ENCODE data around the gene PTGFR. TPM values are rescaled to one million over a fixed set of nuclear protein-coding genes. Genes with fewer than 3 reads are reported as not detected.

PTGFR gene
- total RNA-seq, 1 experiment from 2014 or later: not detected

GRCh38 chr1:78561856-78562255 lies 71.1 kb downstream of the PTGFR start:
- no TSS peak for BruUV-seq (replicated peaks)
- no peaks in the 10 kb centered on the region for H3K9me2 ChIP-seq (ENCODE audit: insufficient read depth)
- ATAC-seq: no peak
- H3K36me3 ChIP-seq (ENCODE audit: control insufficient read depth in 1 of 2, insufficient read depth in 2 of 2, low read length in 2 of 2): no peaks in the 10 kb centered on the region
- ChIA-PET CTCF (no interaction called here), RAD21 (ENCODE audit: low non-redundant PET in 1 of 2, low total read pairs in 2 of 2, uncharacterized antibody in 2 of 2, unreplicated experiment in 2 of 2) (no interaction called here), POLR2A (no interaction called here)
- H3K27ac ChIP-seq (ENCODE audit: low read depth, low read length): no peak overlapping the region
- intact Hi-C loops (cut with micrococcal nuclease): no loop called here
- no peaks in the 10 kb centered on the region for H4K20me1 ChIP-seq (ENCODE audit: insufficient read depth)
- no peak overlapping the region for H2AFZ ChIP-seq (ENCODE audit: low read depth, low read length, poor library complexity, severe bottlenecking)
- H3K27me3 ChIP-seq (ENCODE audit: insufficient read depth, low read length): no peaks in the 10 kb centered on the region
- H3K4me3 ChIP-seq (replicated peaks in 1 of 2; ENCODE audit: low read depth in 1 of 2, low read length in 2 of 2): no peak overlapping the region
- no peaks in the 10 kb centered on the region for H3K79me2 ChIP-seq (ENCODE audit: insufficient read depth, low read length)
- no peak for TF ChIP-seq CEBPB (IDR thresholded peaks at IDR 0.05; ENCODE audit: low read depth)
- no peak for TF ChIP-seq POLR2A (IDR thresholded peaks at IDR 0.05; ENCODE audit: borderline replicate concordance, extremely low read depth, insufficient read depth, insufficient read length)
- no peak for TF ChIP-seq YY1 (IDR thresholded peaks at IDR 0.05; ENCODE audit: extremely low read depth, insufficient replicate concordance, low read depth, low read length)
- TF ChIP-seq FOSL1 (IDR thresholded peaks at IDR 0.05; ENCODE audit: low read depth): no peak
- TF ChIP-seq, protein P1, sequence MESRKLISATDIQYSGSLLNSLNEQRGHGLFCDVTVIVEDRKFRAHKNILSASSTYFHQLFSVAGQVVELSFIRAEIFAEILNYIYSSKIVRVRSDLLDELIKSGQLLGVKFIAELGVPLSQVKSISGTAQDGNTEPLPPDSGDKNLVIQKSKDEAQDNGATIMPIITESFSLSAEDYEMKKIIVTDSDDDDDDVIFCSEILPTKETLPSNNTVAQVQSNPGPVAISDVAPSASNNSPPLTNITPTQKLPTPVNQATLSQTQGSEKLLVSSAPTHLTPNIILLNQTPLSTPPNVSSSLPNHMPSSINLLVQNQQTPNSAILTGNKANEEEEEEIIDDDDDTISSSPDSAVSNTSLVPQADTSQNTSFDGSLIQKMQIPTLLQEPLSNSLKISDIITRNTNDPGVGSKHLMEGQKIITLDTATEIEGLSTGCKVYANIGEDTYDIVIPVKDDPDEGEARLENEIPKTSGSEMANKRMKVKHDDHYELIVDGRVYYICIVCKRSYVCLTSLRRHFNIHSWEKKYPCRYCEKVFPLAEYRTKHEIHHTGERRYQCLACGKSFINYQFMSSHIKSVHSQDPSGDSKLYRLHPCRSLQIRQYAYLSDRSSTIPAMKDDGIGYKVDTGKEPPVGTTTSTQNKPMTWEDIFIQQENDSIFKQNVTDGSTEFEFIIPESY (IDR thresholded peaks at IDR 0.05; ENCODE audit: extremely low read depth, insufficient replicate concordance, low read length): no peak
- H3K9me3 ChIP-seq (ENCODE audit: control insufficient read depth in 1 of 2, insufficient read depth in 1 of 2, low read depth in 1 of 2, low read length in 2 of 2): no peaks in the 10 kb centered on the region
- no peak overlapping the region for H3K9ac ChIP-seq (ENCODE audit: low read length)
- H3K4me1 ChIP-seq (ENCODE audit: control insufficient read depth in 1 of 2, insufficient read depth in 2 of 2, low read length in 2 of 2): no peaks in the 10 kb centered on the region
- DNase-seq (ENCODE audit: low read depth, low spot score): no peak
- no peak overlapping the region for H3K4me2 ChIP-seq (ENCODE audit: low read length)

DNA sequence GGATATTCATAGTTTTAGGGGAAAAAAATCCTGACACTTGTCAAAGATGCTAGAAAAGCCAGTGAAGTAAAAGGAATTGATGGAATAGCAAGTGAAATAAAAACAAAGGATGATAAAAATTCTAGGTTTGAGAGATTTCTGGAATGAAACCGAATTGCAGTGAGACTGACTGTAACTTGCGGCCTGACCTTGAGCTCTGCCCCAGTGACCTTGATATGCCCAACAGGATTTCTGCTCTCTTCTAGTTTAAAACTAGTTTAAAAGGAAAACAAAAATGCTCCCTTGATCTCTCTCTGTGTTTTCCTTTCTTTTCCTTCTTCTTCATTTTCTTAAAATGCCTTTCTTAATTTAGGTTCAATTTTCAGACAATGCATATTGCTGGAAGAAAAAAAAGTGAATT lies 74.6 kb downstream of the PTGFR start:
- no peak overlapping the region for H2AFZ ChIP-seq (ENCODE audit: low read depth, low read length, poor library complexity, severe bottlenecking)
- DNase-seq (ENCODE audit: low read depth, low spot score) (no peak), ATAC-seq (no peak)
- BruUV-seq (replicated peaks): no TSS peak
- H3K4me2 ChIP-seq (ENCODE audit: low read length): no peak overlapping the region
- no peak overlapping the region for H3K9ac ChIP-seq (ENCODE audit: low read length)
- no peak overlapping the region for H3K4me3 ChIP-seq (replicated peaks in 1 of 2; ENCODE audit: low read depth in 1 of 2, low read length in 2 of 2)
- RAD21 ChIA-PET (ENCODE audit: low non-redundant PET in 1 of 2, low total read pairs in 2 of 2, uncharacterized antibody in 2 of 2, unreplicated experiment in 2 of 2): no interaction called here
- TF ChIP-seq SRF (IDR thresholded peaks at IDR 0.05; ENCODE audit: low read depth) (no peak), EZH2phosphoT487 (IDR thresholded peaks at IDR 0.05; ENCODE audit: borderline replicate concordance) (no peak), TCF7L2 (IDR thresholded peaks at IDR 0.05; ENCODE audit: borderline replicate concordance, extremely low read depth, insufficient read depth, insufficient read length) (no peak), ZFX (IDR thresholded peaks at IDR 0.05) (no peak)
- TF ChIP-seq, protein P2, sequence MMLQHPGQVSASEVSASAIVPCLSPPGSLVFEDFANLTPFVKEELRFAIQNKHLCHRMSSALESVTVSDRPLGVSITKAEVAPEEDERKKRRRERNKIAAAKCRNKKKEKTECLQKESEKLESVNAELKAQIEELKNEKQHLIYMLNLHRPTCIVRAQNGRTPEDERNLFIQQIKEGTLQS (IDR thresholded peaks at IDR 0.05): no peak
- H3K27ac ChIP-seq (ENCODE audit: low read depth, low read length): no peak overlapping the region
- no peaks in the 10 kb centered on the region for H3K27me3 ChIP-seq (ENCODE audit: insufficient read depth, low read length)
- no peaks in the 10 kb centered on the region for H3K4me1 ChIP-seq (ENCODE audit: control insufficient read depth in 1 of 2, insufficient read depth in 2 of 2, low read length in 2 of 2)
- H3K79me2 ChIP-seq (ENCODE audit: insufficient read depth, low read length): no peaks in the 10 kb centered on the region
- no peaks in the 10 kb centered on the region for H3K9me3 ChIP-seq (ENCODE audit: control insufficient read depth in 1 of 2, insufficient read depth in 1 of 2, low read depth in 1 of 2, low read length in 2 of 2)
- intact Hi-C loops (cut with micrococcal nuclease): no loop called here
- POLR2A ChIA-PET: no interaction called here
- H3K36me3 ChIP-seq (ENCODE audit: control insufficient read depth in 1 of 2, insufficient read depth in 2 of 2, low read length in 2 of 2): no peaks in the 10 kb centered on the region
- H3K9me2 ChIP-seq (ENCODE audit: insufficient read depth): no peaks in the 10 kb centered on the region
- CTCF ChIA-PET: no interaction called here
- no peaks in the 10 kb centered on the region for H4K20me1 ChIP-seq (ENCODE audit: insufficient read depth)
